Lower leg skin (tissue), 4 donors: ENCODE data around the gene DIS3L2. TPM values are rescaled to one million over a fixed set of nuclear protein-coding genes. Genes with fewer than 3 reads are reported as not detected.
"Not testable (repeated sequence)": the region's sequence is repeated elsewhere in the genome, so short reads cannot be mapped to it uniquely, and the experiment has no call there.

Experiments
- DNase-seq, 2 donors: peaks; one replicate each; pipeline ENCODE4 v3.0.0-alpha.2; 2019; ENCODE audit warnings: low spot score in 2 of 2
- H3K4me3 ChIP-seq: fragments of 200-600 bp; sonication (generic); 2 replicates; pipeline ENCODE4 v1.5.1; 2017; ENCODE audit warnings: mild to moderate bottlenecking, low read depth; ENCODE audit not compliant: poor library complexity, severe bottlenecking
- POLR2A ChIP-seq, 2 donors: fragments of 450-650 bp; IDR thresholded peaks; one replicate each; pipeline ENCODE4 v1.6.1; 2016 to 2017; ENCODE audit warnings: antibody characterized with exemption in 2 of 2, mild to moderate bottlenecking in 1 of 2, moderate library complexity in 1 of 2
- WGBS, 2 donors: methylation state at CpG; one replicate each; pipeline ENCODE4 v1.1.5; 2018; 5-methylcytosine and 5-hydroxymethylcytosine counted together
- intact Hi-C: fragments of 100-400 bp; cut with DNase I; formaldehyde crosslinking; loops from one replicate; pipeline ENCODE4 v1.15.0; 2023; ENCODE audit warnings: low total_unique reads
- total RNA-seq, 4 donors: library from RNA; depleted of rRNA; stranded (reverse); fragments of >200 nt; gene quantifications; one replicate each; pipeline ENCODE4 v1.1.0, GENCODE V29; 2016
- TF ChIP-seq, protein P1 (sequence below), 3 donors: fragments of 450-650 bp; IDR thresholded peaks; one replicate each; pipeline ENCODE4 v1.5.1; 2016; ENCODE audit warnings: antibody characterized with exemption in 3 of 3, mild to moderate bottlenecking in 3 of 3, moderate library complexity in 2 of 3

Gene DIS3L2
- total RNA-seq, 4 donors from 2014 or later, result 26.4 to 39.0 (median 34.4) TPM

DNA sequence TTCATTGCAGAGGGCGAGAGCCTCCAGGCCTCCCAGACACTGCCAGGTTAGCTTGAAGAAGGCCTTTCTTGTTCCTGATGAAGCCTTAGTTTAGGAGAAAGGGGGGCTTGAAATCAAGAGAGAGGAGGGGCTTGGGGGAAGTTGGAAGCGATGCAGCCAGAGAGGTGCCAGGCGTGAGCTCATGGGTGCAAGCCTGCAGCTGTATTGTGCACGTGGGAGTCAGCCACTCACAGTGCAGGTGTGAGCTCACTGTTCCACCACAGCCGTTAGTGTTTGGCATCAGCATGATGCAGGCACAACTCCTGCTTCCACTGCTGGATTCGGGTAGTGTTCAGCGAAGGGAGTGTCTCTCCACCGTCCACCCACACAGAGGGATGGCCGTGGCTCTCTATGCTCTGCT, 348.6 kb downstream of the DIS3L2 start:
- DNase-seq, result no peak
- no peak overlapping the region for H3K4me3 ChIP-seq
- no peak for TF ChIP-seq POLR2A (IDR thresholded peaks at IDR 0.05)
- TF ChIP-seq, protein P1, sequence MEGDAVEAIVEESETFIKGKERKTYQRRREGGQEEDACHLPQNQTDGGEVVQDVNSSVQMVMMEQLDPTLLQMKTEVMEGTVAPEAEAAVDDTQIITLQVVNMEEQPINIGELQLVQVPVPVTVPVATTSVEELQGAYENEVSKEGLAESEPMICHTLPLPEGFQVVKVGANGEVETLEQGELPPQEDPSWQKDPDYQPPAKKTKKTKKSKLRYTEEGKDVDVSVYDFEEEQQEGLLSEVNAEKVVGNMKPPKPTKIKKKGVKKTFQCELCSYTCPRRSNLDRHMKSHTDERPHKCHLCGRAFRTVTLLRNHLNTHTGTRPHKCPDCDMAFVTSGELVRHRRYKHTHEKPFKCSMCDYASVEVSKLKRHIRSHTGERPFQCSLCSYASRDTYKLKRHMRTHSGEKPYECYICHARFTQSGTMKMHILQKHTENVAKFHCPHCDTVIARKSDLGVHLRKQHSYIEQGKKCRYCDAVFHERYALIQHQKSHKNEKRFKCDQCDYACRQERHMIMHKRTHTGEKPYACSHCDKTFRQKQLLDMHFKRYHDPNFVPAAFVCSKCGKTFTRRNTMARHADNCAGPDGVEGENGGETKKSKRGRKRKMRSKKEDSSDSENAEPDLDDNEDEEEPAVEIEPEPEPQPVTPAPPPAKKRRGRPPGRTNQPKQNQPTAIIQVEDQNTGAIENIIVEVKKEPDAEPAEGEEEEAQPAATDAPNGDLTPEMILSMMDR (IDR thresholded peaks at IDR 0.05), result no peak
- intact Hi-C loops, result loop anchor here (10.0 kb wide), 1 partner anchor 45 kb away; no protein-coding TSS in a partner anchor
- 42 to 45% methylated on average over 9 of the region's 9 CpGs for WGBS, 2 donors

DNA sequence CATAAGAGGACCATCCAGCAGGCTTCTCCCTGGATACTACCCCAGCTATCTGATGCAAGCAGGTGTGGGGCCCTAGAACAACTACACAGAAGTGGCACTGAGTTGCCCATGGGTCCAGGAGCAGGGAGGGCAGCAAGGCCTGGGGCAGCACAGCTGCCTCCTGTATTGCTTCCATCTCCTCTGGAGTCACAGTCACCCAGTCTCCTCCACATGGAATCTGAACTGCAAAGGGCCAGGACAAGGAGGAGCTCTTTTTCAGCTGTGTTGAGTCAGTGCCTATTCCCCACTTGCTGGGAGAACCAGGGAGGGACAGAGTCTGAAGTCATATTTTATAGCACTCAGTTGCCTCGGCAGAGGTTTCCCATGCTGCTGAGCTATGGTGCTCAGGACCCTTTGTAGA, 349.2 kb downstream of the DIS3L2 start:
- WGBS, 2 donors, result 43 to 53% methylated on average over 1 of the region's 1 CpG
- intact Hi-C loops, result loop anchor here (10.0 kb wide), 1 partner anchor 46 kb away; no protein-coding TSS in a partner anchor
- no peak overlapping the region for H3K4me3 ChIP-seq
- TF ChIP-seq, protein P1 (IDR thresholded peaks at IDR 0.05), result no peak
- no peak for DNase-seq

DNA sequence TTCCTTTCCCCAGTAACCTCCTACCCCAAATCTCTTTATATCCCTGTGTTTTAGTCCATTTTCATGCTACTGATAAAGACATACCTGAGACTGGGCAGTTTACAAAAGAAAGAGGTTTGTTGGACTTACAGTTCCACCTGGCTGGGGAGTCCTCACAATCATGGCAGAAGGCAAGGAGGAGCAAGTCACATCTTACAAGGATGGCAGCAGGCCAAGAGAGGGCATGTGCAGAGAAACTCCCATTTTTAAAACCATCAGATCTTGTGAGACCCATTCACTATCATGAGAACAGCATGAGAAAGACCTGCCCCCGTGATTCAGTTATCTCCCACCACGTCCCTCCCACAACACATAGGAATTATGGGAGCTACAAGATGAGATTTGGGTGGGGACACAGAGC, 352.1 kb downstream of the DIS3L2 start:
- H3K4me3 ChIP-seq, DNase-seq: not testable (repeated sequence)
- intact Hi-C loops, result loop anchor here (10.0 kb wide), 1 partner anchor 49 kb away; no protein-coding TSS in a partner anchor
- 97 to 100% methylated on average over 2 of the region's 2 CpGs for WGBS, 2 donors

DNA sequence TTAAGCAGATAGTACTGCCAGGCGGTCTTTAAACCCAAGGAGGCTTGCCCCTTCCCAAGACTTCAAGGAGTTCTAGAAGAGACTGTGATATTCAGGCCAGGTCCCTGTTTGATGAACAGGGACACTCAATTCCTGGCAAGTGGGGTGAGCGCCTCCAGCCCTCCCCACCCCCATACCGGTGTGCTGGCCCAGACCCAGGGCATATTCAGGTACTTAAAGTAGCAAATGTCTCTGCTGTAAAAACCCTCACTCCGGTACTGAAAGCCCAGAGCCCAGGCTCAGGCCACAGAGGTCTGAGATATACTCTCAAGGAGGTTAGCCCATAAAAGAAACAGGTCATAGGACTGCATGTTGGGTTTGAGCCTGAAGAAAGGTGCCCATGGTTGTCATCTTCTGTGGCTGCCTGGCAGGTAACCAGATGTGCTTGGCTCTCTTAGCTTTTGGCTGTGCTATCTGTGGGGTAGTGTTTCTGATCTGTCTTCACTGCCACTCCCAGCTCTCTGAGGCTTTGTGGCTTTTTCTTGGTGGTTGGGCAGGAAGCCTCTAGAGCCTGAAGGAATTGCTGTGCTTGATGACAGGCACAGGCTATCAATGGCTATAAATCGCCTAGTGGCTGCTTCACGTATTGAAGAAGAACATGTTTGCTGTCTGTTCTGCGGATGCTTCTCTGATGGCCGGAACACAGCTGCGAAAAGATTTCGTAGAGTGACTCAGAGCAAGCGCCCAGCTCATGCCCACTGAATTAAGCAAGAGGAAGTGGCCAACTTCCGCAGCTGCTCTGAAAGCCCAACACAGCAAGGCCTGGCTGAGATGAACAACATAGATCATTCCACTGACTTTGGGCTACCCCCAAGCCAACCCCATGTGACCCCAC, 353.8 kb downstream of the DIS3L2 start:
- TF ChIP-seq, protein P1 (IDR thresholded peaks at IDR 0.05), result no peak
- no peak for TF ChIP-seq POLR2A (IDR thresholded peaks at IDR 0.05)
- 34 to 52% methylated on average over 11 to 12 of the region's 12 CpGs for WGBS, 2 donors
- peak; percentile 71 to 93 for DNase-seq
- no peak overlapping the region for H3K4me3 ChIP-seq
- intact Hi-C loops, result loop anchor here (10.0 kb wide), 1 partner anchor 50 kb away; no protein-coding TSS in a partner anchor

DNA sequence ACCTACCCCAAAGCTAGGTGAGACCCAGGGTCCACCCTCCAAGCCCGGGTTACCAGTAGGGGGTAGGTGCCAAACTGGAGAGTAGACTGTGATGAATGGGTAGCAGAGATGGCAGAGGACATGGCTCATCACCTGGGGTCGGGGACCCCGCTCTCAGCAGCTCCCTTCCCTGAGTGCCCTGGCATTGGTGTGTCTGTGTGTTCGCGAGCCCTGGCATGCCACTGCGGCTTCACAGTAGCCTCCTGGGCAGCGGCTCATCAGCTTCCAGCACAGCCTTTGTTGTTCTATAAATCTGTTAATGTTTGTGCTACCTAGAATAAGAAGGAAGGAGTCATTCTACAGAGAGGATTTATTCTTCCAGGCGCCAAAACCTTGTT, 354.4 kb downstream of the DIS3L2 start:
- TF ChIP-seq POLR2A (IDR thresholded peaks at IDR 0.05), result no peak
- TF ChIP-seq, protein P1 (IDR thresholded peaks at IDR 0.05), result no peak
- intact Hi-C loops, result loop anchor here (10.0 kb wide), 1 partner anchor 51 kb away; no protein-coding TSS in a partner anchor
- WGBS, 2 donors, result 55 to 75% methylated on average over 8 of the region's 8 CpGs
- no peak overlapping the region for H3K4me3 ChIP-seq
- DNase-seq, result no peak

DNA sequence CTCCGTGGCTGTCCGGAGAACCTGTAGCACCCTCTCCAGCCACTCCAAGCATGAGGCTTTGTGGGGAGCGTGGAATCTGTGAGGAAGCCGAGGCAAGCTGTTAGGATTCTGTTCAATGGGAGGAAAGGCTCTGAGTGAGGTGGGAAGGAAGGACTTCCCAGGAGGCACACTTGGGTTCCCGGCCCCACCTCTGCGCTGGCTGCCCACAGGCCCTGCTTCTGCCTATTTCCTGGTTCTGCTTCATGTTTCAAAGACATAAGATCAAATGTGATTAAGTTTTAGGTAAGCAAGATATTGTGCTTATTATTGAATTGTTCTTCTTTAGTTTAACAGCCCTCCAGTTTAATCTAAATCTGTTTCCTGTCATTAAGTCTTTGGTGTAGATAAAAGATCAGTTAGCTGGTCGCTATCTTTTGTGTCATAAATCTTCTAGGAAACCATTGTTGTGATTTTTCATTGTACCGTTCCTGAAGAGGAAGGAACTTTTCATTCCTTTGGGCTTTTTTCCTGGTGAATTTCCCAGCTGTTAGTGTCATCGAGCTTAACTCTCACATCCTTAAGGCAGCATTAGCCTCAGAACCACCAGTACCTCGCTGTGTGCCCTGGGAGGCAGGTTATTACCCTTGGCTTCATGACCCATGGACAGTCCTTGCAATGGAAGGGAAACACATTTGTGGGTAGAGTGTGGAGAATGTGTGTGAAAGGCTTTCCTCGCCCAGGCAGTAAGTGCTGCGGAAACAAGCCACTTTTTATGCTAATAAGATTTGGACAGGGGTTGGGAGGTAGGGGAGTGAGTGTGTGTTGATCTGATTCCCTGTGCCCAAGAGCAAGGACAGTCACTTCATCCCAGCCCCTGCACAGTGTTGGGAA, 355.2 kb downstream of the DIS3L2 start:
- TF ChIP-seq, protein P1 (IDR thresholded peaks at IDR 0.05), result no peak
- TF ChIP-seq POLR2A (IDR thresholded peaks at IDR 0.05), result no peak
- intact Hi-C loops, result loop anchor here (10.0 kb wide), 1 partner anchor 52 kb away; no protein-coding TSS in a partner anchor
- DNase-seq, result no peak
- 69 to 71% methylated on average over 12 of the region's 12 CpGs for WGBS, 2 donors
- no peak overlapping the region for H3K4me3 ChIP-seq
